Loucy (cell line): ENCODE results near the gene RFT1.
"Not testable (repeated sequence)": the region's sequence is repeated elsewhere in the genome, so short reads cannot be mapped to it uniquely, and the experiment has no call there.

ENCODE experiments used
- EZH2phosphoT487 ChIP-seq: fragments of 200-600 bp; IDR thresholded peaks from 2 replicates; pipeline ENCODE4 v1.6.1; 2018; ENCODE audit warnings: antibody characterized with exemption, mild to moderate bottlenecking, moderate library complexity, borderline replicate concordance
- TF ChIP-seq, protein P1 (sequence below): fragments of 200-600 bp; sonication (generic); conservative IDR thresholded peaks from 2 replicates; pipeline ENCODE4 v1.5.1; 2014; ENCODE audit warnings: mild to moderate bottlenecking, antibody characterized with exemption, low read length

DNA sequence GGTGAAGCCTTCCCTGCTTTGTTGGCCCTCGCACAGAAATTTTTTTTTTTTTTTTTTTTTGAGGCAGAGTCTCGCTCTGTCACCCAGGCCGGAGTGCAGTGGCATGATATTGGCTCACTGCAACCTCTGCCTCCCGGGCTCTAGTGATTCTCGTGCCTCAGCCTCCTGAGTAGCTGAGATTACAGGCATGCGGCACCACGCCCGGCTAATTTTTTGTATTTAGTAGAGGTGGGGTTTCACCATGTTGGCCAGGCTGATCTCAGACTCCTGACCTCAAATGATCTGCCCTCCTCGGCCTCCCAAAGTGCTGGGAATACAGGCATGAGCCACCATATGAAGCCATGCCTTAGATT lies 20.8 kb upstream of the RFT1 start:
- TF ChIP-seq, protein P1, sequence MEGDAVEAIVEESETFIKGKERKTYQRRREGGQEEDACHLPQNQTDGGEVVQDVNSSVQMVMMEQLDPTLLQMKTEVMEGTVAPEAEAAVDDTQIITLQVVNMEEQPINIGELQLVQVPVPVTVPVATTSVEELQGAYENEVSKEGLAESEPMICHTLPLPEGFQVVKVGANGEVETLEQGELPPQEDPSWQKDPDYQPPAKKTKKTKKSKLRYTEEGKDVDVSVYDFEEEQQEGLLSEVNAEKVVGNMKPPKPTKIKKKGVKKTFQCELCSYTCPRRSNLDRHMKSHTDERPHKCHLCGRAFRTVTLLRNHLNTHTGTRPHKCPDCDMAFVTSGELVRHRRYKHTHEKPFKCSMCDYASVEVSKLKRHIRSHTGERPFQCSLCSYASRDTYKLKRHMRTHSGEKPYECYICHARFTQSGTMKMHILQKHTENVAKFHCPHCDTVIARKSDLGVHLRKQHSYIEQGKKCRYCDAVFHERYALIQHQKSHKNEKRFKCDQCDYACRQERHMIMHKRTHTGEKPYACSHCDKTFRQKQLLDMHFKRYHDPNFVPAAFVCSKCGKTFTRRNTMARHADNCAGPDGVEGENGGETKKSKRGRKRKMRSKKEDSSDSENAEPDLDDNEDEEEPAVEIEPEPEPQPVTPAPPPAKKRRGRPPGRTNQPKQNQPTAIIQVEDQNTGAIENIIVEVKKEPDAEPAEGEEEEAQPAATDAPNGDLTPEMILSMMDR: not testable (repeated sequence)
- not testable (repeated sequence) for TF ChIP-seq EZH2phosphoT487
